ENCODE measurements around the gene HOXA11. TPM values are rescaled to one million over a fixed set of nuclear protein-coding genes. Genes with fewer than 3 reads are reported as not detected.

The HOXA11 gene
- total and polyA plus RNA-seq, 2 donors from 2014 or later: 5.2 to 5.5 TPM

- TF ChIP-seq, protein P1, sequence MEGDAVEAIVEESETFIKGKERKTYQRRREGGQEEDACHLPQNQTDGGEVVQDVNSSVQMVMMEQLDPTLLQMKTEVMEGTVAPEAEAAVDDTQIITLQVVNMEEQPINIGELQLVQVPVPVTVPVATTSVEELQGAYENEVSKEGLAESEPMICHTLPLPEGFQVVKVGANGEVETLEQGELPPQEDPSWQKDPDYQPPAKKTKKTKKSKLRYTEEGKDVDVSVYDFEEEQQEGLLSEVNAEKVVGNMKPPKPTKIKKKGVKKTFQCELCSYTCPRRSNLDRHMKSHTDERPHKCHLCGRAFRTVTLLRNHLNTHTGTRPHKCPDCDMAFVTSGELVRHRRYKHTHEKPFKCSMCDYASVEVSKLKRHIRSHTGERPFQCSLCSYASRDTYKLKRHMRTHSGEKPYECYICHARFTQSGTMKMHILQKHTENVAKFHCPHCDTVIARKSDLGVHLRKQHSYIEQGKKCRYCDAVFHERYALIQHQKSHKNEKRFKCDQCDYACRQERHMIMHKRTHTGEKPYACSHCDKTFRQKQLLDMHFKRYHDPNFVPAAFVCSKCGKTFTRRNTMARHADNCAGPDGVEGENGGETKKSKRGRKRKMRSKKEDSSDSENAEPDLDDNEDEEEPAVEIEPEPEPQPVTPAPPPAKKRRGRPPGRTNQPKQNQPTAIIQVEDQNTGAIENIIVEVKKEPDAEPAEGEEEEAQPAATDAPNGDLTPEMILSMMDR (IDR thresholded peaks at IDR 0.05; ENCODE audit: borderline replicate concordance, extremely low read depth, insufficient read depth): no peak
- peak overlapping the region; percentile 97 to 98 for H3K27ac ChIP-seq (ENCODE audit: low read depth in 2 of 2, low read length in 2 of 2)
- no peaks in the 10 kb centered on the region for H3K36me3 ChIP-seq (ENCODE audit: control insufficient read depth in 2 of 3, insufficient read depth in 3 of 3, low read length in 3 of 3)
- H3K27me3 ChIP-seq (ENCODE audit: control insufficient read depth, insufficient read depth, low read length): no peaks in the 10 kb centered on the region
- H3K9me3 ChIP-seq (ENCODE audit: control insufficient read depth in 2 of 3, insufficient read depth in 1 of 3, low read length in 3 of 3): no peaks in the 10 kb centered on the region
- H3K4me3 ChIP-seq (ENCODE audit: low read length in 3 of 3): peak overlapping the region; percentile 56 to 87 (median 83)
- peak in 1 of 5 donors; percentile 73 for DNase-seq
- intact Hi-C loops (cut with DNase I): loop anchor here (10.0 kb wide), 1 partner anchor 778 kb away; no protein-coding TSS in a partner anchor
- FAIRE-seq: no peak
- peak overlapping the region in 2 of 3 donors; percentile 28 to 85 for H3K9ac ChIP-seq (ENCODE audit: low read length in 3 of 3)
- H3K4me1 ChIP-seq (ENCODE audit: control insufficient read depth in 2 of 3, insufficient read depth in 2 of 3, low read depth in 1 of 3, low read length in 3 of 3): peaks cover 0 to 22% (median 16%) of the 10 kb centered on the region in 3 donors
These were observed 32.1 kb downstream of the HOXA11 start for GRCh38 chr7:27152816-27153442.

DNA sequence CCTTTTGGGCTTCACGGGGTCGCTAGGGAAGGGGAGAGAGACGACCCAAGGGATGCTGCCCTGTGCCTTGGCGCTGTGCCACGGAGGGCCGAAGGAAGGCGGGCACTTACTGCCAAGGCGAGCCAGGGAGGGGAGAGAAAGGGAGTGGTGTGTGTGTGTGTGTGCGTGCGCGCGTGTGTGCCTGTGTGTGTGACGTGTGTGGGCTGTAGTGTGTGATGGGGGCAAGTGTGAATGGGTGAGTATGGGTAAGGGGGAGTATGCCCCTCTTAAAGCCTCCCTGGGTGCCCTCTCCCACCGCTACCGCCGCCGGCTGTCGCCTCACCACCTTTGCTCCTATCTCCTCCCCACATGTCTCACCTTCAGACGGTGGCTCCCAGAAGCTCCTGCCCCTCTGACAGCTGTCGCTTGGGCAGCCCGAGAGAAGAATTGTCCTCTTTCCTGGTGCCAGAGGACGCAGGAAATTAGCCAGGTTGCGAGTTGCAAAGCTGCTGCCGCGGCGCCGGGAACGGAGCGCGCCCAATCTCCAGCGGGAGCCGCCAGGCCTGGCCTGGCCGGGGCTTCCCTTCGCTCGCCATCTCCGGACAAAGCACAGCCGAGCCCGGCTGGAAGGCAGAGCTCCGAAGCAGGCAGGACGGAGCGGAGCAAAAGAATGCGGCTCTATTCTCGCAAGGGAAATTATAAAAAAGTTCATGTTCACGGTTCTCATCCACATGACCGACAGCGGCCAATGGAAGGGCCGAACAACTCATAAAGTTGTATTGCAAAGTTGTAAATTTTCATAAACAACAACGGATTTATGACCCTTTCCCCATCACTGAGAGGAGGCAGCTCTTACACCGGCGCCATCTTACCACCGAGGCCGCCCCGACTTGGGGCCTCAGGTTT is 32.9 kb downstream of the HOXA11 start, which contains the start of gene HOXA3:
HOXA3 (minus strand) TSS at position 653 of the 885 bp plus-strand sequence. CDS start 41,943 bp downstream, outside the sequence.
- Histone ChIP-seq H3K4me3 (ENCODE audit: low read length in 3 of 3) (peak within 1 kb of the TSS; percentile 56 to 87 (median 83)), H3K9me3 (ENCODE audit: control insufficient read depth in 2 of 3, insufficient read depth in 1 of 3, low read length in 3 of 3) (no peaks in the 10 kb centered on the region), H3K4me1 (ENCODE audit: control insufficient read depth in 2 of 3, insufficient read depth in 2 of 3, low read depth in 1 of 3, low read length in 3 of 3) (peaks cover 0 to 20% (median 15%) of the 10 kb centered on the region in 3 donors), H3K27ac (ENCODE audit: low read depth in 2 of 2, low read length in 2 of 2) (peak within 1 kb of the TSS; percentile 97 to 98), H3K9ac (ENCODE audit: low read length in 3 of 3) (peak within 1 kb of the TSS; percentile 68 to 85 (median 85)), H3K27me3 (ENCODE audit: control insufficient read depth, insufficient read depth, low read length) (no peaks in the 10 kb centered on the region), H3K36me3 (ENCODE audit: control insufficient read depth in 2 of 3, insufficient read depth in 3 of 3, low read length in 3 of 3) (no peaks in the 10 kb centered on the region)
- FAIRE-seq (no peak), DNase-seq (peak; percentile 91 to 98 (median 92))
- TF ChIP-seq, protein P1 (IDR thresholded peaks at IDR 0.05; ENCODE audit: borderline replicate concordance, extremely low read depth, insufficient read depth): no peak
- intact Hi-C loops (cut with DNase I): loop anchor here (10.0 kb wide), 1 partner anchor 777 kb away; no protein-coding TSS in a partner anchor

DNA sequence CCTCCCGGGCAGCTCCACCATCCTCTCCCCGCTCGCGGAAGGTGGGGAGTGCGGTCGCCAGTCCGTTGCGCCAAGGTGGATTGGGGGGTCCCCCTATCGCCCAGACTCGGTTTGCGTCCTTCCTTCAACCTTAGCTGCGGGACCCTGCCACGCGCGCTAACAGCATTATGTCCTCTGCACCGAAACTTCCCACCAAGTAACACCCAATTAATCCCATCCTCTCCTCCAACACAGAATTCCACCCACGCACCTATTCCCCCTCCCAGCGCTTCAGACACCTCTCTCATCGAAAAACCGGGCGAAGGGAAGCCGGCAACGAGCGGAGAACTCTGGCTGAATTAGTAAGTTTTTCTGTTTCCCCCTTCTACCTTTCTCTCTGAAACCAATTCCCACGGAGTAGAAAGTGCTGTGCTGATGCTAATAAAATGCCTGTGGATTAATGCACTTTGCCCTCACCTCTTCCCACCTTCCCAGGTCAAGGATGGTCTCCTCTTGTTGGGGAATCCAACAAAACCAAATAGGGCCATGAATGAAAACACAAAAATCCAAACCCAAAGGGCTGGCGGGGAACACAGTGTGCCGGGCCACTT is 33.6 kb downstream of the HOXA11 start:
- Histone ChIP-seq H3K36me3 (ENCODE audit: control insufficient read depth in 2 of 3, insufficient read depth in 3 of 3, low read length in 3 of 3) (no peaks in the 10 kb centered on the region), H3K27ac (ENCODE audit: low read depth in 2 of 2, low read length in 2 of 2) (peak overlapping the region; percentile 97 to 98), H3K4me3 (ENCODE audit: low read length in 3 of 3) (peak overlapping the region; percentile 56 to 87 (median 83)), H3K9me3 (ENCODE audit: control insufficient read depth in 2 of 3, insufficient read depth in 1 of 3, low read length in 3 of 3) (no peaks in the 10 kb centered on the region), H3K27me3 (ENCODE audit: control insufficient read depth, insufficient read depth, low read length) (no peaks in the 10 kb centered on the region), H3K9ac (ENCODE audit: low read length in 3 of 3) (peak overlapping the region; percentile 66 to 85 (median 85)), H3K4me1 (ENCODE audit: control insufficient read depth in 2 of 3, insufficient read depth in 2 of 3, low read depth in 1 of 3, low read length in 3 of 3) (peaks cover 0 to 23% (median 20%) of the 10 kb centered on the region in 3 donors)
- FAIRE-seq: no peak
- TF ChIP-seq, protein P1 (IDR thresholded peaks at IDR 0.05; ENCODE audit: borderline replicate concordance, extremely low read depth, insufficient read depth): no peak
- DNase-seq: peak in 2 of 5 donors; percentile 74 to 82
- intact Hi-C loops (cut with DNase I): loop anchor here (10.0 kb wide), 1 partner anchor 777 kb away; no protein-coding TSS in a partner anchor

All from kidney (tissue), 14 donors.